Ectodermal cell (in vitro differentiated cells): ENCODE data around the gene MRNIP.

ENCODE experiments used
- H3K27ac ChIP-seq: 2 replicates; pipeline ENCODE4 v1.7.0; 2013; ENCODE audit warnings: mild to moderate bottlenecking, low read depth, low read length; ENCODE audit not compliant: insufficient read depth, poor library complexity, severe bottlenecking
- H3K27me3 ChIP-seq: 2 replicates; pipeline ENCODE4 v1.7.0; 2013; ENCODE audit warnings: mild to moderate bottlenecking, low read length; ENCODE audit not compliant: insufficient read depth, control insufficient read depth, poor library complexity, severe bottlenecking
- H3K36me3 ChIP-seq: one replicate; pipeline ENCODE4 v1.7.0; 2013; ENCODE audit warnings: low read length; ENCODE audit not compliant: control insufficient read depth, insufficient read depth
- H3K4me1 ChIP-seq: one replicate; pipeline ENCODE4 v1.7.0; 2013; ENCODE audit warnings: low read length; ENCODE audit not compliant: control insufficient read depth, insufficient read depth
- H3K4me3 ChIP-seq: 2 replicates; pipeline ENCODE4 v1.7.0; 2013; ENCODE audit warnings: low read depth, low read length, control low read depth; ENCODE audit not compliant: insufficient read depth
- H3K9me3 ChIP-seq: 2 replicates; pipeline ENCODE4 v1.7.0; 2013; ENCODE audit warnings: mild to moderate bottlenecking, low read length, moderate library complexity; ENCODE audit not compliant: control insufficient read depth
- WGBS, 2 experiments: methylation state at CpG; one replicate each; pipeline ENCODE4 v1.1.7; 2013; ENCODE audit warnings: missing lambda C conversion rate in 2 of 2; 5-methylcytosine and 5-hydroxymethylcytosine counted together

The MRNIP gene

DNA sequence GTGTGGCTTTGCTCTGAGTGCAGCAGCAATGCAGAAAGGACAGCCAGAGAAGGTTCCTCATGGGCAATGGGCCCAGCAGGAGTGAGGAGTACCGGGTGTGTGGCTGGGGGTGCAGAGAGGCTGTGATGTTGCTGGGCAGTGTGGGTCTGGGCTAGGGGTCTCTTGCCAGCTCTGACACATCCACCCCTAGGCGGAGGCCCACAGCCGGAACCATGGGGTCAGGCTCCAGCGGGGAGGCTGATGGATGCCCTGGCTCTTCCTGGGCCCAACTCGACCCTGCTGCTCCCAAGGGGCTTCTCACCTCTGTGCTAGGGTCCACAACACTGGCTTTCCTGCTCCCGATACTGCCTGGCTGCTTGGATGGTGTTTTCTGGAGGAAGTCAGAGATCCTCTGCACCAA, 29.2 kb upstream of the MRNIP start:
- H3K4me1 ChIP-seq: no peaks in the 10 kb centered on the region
- H3K27me3 ChIP-seq: no peaks in the 10 kb centered on the region
- peaks cover 72% of the 10 kb centered on the region for H3K36me3 ChIP-seq
- no peak overlapping the region for H3K4me3 ChIP-seq
- H3K27ac ChIP-seq: no peak overlapping the region
- no peaks in the 10 kb centered on the region for H3K9me3 ChIP-seq
- WGBS, 2 experiments: 97 to 98% methylated on average over 6 of the region's 6 CpGs

- Histone ChIP-seq H3K4me3 (no peak overlapping the region), H3K36me3 (peaks cover 69% of the 10 kb centered on the region), H3K9me3 (no peaks in the 10 kb centered on the region), H3K27ac (no peak overlapping the region), H3K27me3 (no peaks in the 10 kb centered on the region), H3K4me1 (no peaks in the 10 kb centered on the region)
- 95 to 98% methylated on average over 11 of the region's 11 CpGs for WGBS, 2 experiments
Measured at GRCh38 chr5:179887095-179887494, 28.5 kb upstream of the MRNIP start.

DNA sequence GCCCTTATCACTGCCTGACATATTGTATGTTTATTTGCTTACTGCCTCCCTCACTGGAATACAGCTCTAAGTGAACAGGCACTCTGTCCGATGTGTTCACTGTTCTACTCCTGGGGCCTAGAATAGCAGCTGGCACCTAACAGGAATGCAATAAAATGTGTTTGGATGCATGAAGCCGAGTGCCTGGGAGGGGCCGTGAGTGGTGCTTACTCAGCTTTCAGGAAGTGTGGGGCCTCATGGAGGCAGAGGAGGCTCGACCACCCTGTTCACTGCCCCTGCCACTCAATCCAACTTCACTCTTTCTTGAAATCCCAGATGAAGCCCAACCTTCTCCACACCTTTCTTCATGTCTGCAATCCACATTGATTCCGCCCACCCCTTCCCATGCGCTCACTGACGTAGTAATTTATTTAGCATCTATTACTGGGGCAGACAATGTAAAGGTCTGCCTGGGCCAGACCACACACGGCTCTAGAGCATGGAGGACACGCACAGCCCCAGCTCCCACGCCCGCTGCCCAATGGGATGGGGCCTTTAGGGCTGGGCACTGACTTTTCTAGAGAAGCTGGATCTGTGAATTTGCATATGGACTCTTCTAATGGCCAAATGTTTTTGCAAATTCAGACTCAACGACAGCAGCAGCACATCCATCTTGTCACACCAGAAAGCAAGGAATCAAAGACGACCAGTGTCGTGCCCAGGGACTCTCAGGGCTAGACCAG, 27.7 kb upstream of the MRNIP start:
- 88 to 89% methylated on average over 14 of the region's 14 CpGs for WGBS, 2 experiments
- Histone ChIP-seq H3K36me3 (peaks cover 62% of the 10 kb centered on the region), H3K4me3 (no peak overlapping the region), H3K9me3 (no peaks in the 10 kb centered on the region), H3K4me1 (no peaks in the 10 kb centered on the region), H3K27me3 (no peaks in the 10 kb centered on the region), H3K27ac (no peak overlapping the region)

DNA sequence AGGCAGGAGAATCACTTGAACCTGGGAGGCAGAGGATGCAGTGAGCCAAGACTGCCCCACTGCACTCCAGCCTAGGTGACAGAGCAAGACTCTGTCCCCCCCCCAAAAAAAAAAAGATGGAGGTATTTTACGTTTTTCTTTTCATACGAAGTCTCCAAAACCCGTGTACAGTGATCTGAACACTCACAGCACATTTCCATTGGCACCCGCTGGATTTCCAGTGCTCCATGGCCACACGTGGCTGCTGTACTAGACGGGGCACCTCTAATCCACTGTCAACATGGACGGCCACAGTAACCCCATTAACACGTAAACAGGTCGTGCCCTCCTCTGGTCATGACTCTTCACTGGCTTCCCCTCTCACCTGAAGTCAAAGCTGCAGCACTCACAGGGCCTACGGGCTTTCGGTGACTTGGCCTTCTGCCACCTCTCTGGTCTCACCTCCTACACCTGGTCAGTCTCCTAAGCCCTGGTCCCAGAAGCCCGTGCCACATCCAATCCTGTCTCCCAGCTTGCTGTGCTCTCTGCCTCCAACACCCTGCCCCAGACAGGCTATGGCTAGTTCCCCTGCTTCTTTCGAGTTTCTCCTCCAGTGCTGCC, 27.0 kb upstream of the MRNIP start:
- WGBS, 2 experiments: 94 to 96% methylated on average over 13 of the region's 13 CpGs
- Histone ChIP-seq H3K4me1 (no peaks in the 10 kb centered on the region), H3K27ac (no peak overlapping the region), H3K9me3 (no peaks in the 10 kb centered on the region), H3K4me3 (no peak overlapping the region), H3K36me3 (peaks cover 56% of the 10 kb centered on the region), H3K27me3 (no peaks in the 10 kb centered on the region)

DNA sequence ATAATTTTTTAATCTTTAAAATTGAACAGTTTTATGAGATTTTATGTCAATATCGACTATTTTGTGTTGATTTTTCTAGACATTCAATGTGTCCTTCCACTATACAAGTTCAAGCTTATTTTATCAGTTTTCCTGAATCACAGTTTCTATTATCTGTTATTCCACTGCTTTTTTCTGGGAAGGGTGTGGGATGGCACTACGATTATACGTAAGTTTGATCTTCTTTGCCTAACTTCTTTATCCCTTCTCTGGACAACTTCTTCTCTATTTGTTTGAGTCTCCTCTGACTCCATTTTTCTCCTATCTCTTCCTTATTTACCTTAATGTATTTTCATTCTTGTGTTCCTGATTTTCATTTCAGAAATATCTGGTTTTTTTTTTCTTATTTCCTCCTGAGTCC, 24.5 kb upstream of the MRNIP start:
- H3K27me3 ChIP-seq: no peaks in the 10 kb centered on the region
- H3K9me3 ChIP-seq: no peaks in the 10 kb centered on the region
- peaks cover 52% of the 10 kb centered on the region for H3K36me3 ChIP-seq
- H3K4me1 ChIP-seq: no peaks in the 10 kb centered on the region
- 89 to 100% methylated on average over 2 to 3 of the region's 3 CpGs for WGBS, 2 experiments
- no peak overlapping the region for H3K27ac ChIP-seq
- no peak overlapping the region for H3K4me3 ChIP-seq

DNA sequence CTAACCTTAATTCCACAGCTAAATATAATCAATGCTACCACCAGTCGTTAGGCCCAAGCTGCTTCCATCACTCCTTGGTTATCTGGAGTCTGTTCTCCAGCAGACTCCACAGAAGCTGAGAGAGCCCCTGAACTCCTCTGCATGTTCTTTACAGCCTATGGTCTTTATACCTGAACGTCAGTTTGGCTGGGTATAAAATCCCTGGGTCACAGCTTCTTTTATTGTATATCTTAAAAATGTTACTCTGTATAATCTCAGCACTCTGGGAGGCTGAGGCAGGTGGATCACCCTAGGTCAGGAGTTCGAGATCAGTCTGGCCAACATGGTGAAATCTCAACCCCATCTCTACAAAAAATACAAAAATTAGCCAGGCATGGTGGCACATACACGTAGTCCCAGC, 23.7 kb upstream of the MRNIP start:
- Histone ChIP-seq H3K27me3 (no peaks in the 10 kb centered on the region), H3K36me3 (peaks cover 43% of the 10 kb centered on the region), H3K4me1 (no peaks in the 10 kb centered on the region), H3K4me3 (no peak overlapping the region), H3K9me3 (no peaks in the 10 kb centered on the region), H3K27ac (no peak overlapping the region)
- WGBS, 2 experiments: 80 to 92% methylated on average over 3 to 4 of the region's 4 CpGs

- Histone ChIP-seq H3K9me3 (no peaks in the 10 kb centered on the region), H3K27me3 (no peaks in the 10 kb centered on the region), H3K4me3 (no peak overlapping the region), H3K36me3 (peaks cover 34% of the 10 kb centered on the region), H3K4me1 (no peaks in the 10 kb centered on the region), H3K27ac (no peak overlapping the region)
- whole genome bisulfite sequencing, 2 experiments: 95% methylated on average over 24 to 25 of the region's 25 CpGs
Measured at GRCh38 chr5:179880848-179881590, 22.4 kb upstream of the MRNIP start.

GRCh38 chr5:179880066-179880650, 21.5 kb upstream of the MRNIP start:
- H3K4me1 ChIP-seq: no peaks in the 10 kb centered on the region

GRCh38 chr5:179879690-179880010, 21.0 kb upstream of the MRNIP start:
- Histone ChIP-seq H3K36me3 (peaks cover 22% of the 10 kb centered on the region), H3K4me1 (no peaks in the 10 kb centered on the region)
- WGBS, 2 experiments: 95% methylated on average over 13 of the region's 13 CpGs

More at GRCh38 chr5:179880066-179880650, 21.5 kb upstream of the MRNIP start:
- Histone ChIP-seq H3K27me3 (no peaks in the 10 kb centered on the region), H3K4me3 (no peak overlapping the region), H3K9me3 (no peaks in the 10 kb centered on the region), H3K27ac (no peak overlapping the region), H3K36me3 (peaks cover 27% of the 10 kb centered on the region)
- 93 to 94% methylated on average over 11 to 12 of the region's 12 CpGs for WGBS, 2 experiments

More at GRCh38 chr5:179879690-179880010, 21.0 kb upstream of the MRNIP start:
- Histone ChIP-seq H3K9me3 (no peaks in the 10 kb centered on the region), H3K27me3 (no peaks in the 10 kb centered on the region), H3K4me3 (no peak overlapping the region), H3K27ac (no peak overlapping the region)
